ENCODE measurements around the gene METTL16.
"Not testable (repeated sequence)": the region's sequence is repeated elsewhere in the genome, so short reads cannot be mapped to it uniquely, and the experiment has no call there.

The METTL16 gene

DNA sequence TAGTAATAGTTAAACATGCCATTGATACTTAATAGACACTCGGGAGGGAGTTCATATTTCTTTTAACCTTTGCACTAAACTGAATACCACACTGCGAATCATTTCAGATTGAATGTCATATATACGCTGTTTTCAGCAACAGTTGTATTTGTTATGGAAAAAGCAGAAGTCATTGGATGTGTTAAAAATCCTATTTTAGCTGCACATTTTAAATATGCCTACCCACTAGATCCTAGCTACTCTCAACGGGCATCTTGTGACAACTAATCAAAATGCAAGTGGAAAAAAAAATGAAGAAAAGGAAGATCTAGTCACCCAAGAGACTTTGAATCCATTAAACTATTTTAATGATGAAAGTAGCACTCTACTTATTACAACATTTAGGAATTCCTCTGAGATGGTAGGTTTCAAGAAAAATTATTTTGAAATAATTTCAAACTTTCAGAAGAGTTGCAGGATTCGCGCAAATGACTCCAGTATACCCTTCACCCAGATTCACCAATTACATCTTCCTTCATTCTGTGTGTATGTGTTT is 59.4 kb downstream of the METTL16 start:
- Mint-ChIP-seq H3K36me3 (ENCODE audit: low read depth) (peaks cover 27% of the 10 kb centered on the region), H3K9me3 (no peaks in the 10 kb centered on the region), H3K27ac (no peak overlapping the region)

DNA sequence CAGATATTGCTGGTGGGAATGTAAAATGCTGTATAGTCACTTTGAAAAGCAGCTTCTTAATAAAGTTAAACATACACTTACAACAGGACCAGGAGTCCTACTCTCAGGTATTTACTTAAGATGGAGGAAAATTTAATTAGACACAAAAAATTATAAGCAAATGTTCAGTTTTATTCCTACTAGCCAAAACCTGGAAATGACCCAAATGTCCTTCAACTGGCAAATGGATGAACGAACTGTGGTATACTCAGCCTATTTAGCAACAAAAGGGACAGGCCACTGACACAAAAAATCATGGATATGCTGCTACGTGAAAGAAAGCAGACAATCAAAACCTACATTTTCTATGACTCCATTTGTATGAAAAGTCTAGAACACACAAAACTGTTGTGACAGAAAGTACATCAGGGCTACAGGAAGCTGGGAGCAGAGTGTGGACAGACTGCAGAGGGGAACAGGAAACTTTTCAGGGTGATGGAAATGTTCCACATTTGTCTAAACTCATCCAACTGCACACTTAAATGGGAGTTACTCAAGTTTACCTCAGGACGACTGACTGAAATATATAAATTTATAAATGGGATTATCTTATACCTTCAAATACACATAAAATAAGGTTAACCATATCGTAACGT is 61.6 kb downstream of the METTL16 start:
- H3K4me3 Mint-ChIP-seq, result no peak overlapping the region
- peaks cover 31% of the 10 kb centered on the region for H3K36me3 Mint-ChIP-seq (ENCODE audit: low read depth)
- H3K4me1 Mint-ChIP-seq (ENCODE audit: low read depth), result peaks cover 23% of the 10 kb centered on the region
- intact Hi-C loops (cut with micrococcal nuclease), result no loop called here
- no peak overlapping the region for H3K27ac Mint-ChIP-seq
- H3K9me3 Mint-ChIP-seq, result no peaks in the 10 kb centered on the region
- no peaks in the 10 kb centered on the region for H3K27me3 Mint-ChIP-seq

More for the DNA sequence above, 59.4 kb downstream of the METTL16 start:
- intact Hi-C loops (cut with micrococcal nuclease), result no loop called here
- H3K27me3 Mint-ChIP-seq, result no peaks in the 10 kb centered on the region
- peaks cover 23% of the 10 kb centered on the region for H3K4me1 Mint-ChIP-seq (ENCODE audit: low read depth)
- no peak overlapping the region for H3K4me3 Mint-ChIP-seq

DNA sequence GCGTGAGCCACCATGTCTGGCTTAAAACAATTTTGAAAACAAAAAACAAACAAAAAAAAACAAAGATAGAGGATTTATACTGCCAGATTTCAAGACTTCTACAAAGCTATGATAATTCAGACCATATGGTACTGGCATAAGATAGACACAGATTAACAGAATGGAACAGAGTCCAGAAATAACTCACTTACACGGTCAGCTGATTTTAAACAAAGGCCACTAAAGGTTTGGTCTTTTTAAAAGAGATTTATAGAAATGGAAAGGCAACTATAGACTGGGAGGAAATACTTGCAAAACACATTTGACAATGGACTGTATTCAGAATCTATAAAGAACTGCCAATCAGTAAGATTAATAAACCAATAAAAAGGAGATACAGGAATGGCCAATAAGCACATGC is 62.2 kb downstream of the METTL16 start:
- Mint-ChIP-seq H3K9me3 (no peaks in the 10 kb centered on the region), H3K27ac (no peak overlapping the region), H3K4me1 (ENCODE audit: low read depth) (peaks cover 23% of the 10 kb centered on the region), H3K36me3 (ENCODE audit: low read depth) (peaks cover 35% of the 10 kb centered on the region), H3K4me3 (no peak overlapping the region), H3K27me3 (no peaks in the 10 kb centered on the region)
- intact Hi-C loops (cut with micrococcal nuclease), result no loop called here

DNA sequence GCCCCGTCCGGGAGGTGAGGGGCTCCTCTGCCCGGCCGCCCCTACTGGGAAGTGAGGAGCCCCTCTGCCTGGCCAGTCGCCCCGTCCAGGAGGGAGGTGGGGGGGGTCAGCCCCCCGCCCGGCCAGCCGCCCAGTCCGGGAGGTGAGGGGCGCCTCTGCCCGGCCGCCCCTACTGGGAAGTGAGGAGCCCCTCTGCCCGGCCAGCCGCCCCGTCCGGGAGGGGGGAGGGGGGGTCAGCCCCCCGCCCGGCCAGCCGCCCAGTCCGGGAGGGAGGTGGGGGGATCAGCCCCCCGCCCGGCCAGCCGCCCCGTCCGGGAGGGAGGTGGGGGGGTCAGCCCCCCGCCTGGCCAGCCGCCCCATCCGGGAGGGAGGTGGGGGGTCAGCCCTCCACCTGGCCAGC is 64.2 kb downstream of the METTL16 start:
- H3K27me3 Mint-ChIP-seq; intact Hi-C loops (cut with micrococcal nuclease): not testable (repeated sequence)

DNA sequence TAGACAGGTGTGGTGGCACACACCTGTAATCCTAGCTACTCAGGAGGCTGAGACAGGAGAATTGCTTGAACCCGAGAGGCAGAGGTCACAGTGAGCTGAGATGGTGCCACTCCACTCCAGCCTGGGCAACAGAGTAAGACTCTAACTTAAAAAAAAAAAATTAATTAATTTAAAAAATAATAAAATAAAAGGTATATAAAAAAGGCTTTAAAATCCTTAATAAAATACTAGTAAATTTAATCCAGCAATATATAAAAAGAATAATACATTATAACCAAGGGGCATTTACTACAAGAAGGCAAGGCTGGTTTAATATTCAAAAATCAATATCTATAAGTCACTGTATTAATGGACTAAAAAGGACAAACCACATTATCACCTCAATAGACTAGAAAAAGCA is 66.0 kb downstream of the METTL16 start:
- H3K4me3 Mint-ChIP-seq, result no peak overlapping the region
- intact Hi-C loops (cut with micrococcal nuclease), result no loop called here
- H3K27ac Mint-ChIP-seq, result no peak overlapping the region
- H3K9me3 Mint-ChIP-seq, result no peaks in the 10 kb centered on the region
- H3K36me3 Mint-ChIP-seq (ENCODE audit: low read depth), result peaks cover 31% of the 10 kb centered on the region
- H3K4me1 Mint-ChIP-seq (ENCODE audit: low read depth), result peaks cover 15% of the 10 kb centered on the region
- no peaks in the 10 kb centered on the region for H3K27me3 Mint-ChIP-seq

More for the DNA sequence above, 64.2 kb downstream of the METTL16 start:
- H3K4me1 Mint-ChIP-seq (ENCODE audit: low read depth), result peaks cover 14% of the 10 kb centered on the region
- H3K9me3 Mint-ChIP-seq, H3K27ac Mint-ChIP-seq, H3K4me3 Mint-ChIP-seq: not testable (repeated sequence)
- H3K36me3 Mint-ChIP-seq (ENCODE audit: low read depth), result peaks cover 25% of the 10 kb centered on the region

DNA sequence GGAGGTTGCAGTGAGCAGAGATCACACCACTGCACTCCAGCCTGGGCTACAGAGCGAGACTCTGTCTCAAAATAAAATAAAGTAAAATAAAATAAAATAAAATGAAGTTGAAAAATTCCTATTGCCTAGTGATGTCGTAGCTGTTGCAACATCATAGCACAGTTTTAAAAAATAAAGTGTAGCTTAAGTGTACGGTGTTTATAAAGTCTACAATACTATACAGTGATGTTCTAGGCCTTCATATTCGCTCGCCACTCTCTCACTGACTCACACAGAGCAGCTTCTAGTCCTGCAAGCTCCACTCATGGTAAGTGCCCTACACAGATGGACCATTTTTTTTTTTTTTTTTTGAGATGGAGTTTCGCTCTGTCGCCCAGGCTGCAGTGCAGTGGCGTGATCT is 67.3 kb downstream of the METTL16 start:
- intact Hi-C loops (cut with micrococcal nuclease), result no loop called here
- Mint-ChIP-seq H3K4me3 (no peak overlapping the region), H3K27me3 (no peaks in the 10 kb centered on the region), H3K27ac (no peak overlapping the region), H3K4me1 (ENCODE audit: low read depth) (peaks cover 22% of the 10 kb centered on the region), H3K9me3 (no peaks in the 10 kb centered on the region), H3K36me3 (ENCODE audit: low read depth) (peaks cover 37% of the 10 kb centered on the region)

DNA sequence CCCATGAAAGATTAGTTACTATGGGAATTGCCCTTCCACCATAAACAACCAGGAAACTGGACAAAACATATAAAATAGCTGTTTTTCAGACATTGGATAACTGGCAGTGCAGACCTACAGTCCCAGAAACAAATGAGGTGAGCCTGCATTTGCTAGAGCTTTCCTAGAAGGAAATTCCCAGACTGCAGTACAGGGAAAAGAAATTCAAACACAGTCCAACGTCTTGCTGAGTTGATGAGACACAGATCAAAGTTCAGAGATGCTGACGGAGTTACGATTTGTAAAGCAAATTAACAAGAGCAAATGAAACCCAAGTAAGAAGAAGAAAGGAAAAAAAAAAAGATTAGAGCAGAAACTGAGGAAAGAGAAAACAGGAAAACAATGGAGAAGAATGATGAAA is 69.5 kb downstream of the METTL16 start:
- Mint-ChIP-seq H3K36me3 (ENCODE audit: low read depth) (peaks cover 47% of the 10 kb centered on the region), H3K27ac (peak overlapping the region; percentile 7), H3K4me1 (ENCODE audit: low read depth) (peaks cover 40% of the 10 kb centered on the region), H3K27me3 (no peaks in the 10 kb centered on the region), H3K9me3 (no peaks in the 10 kb centered on the region), H3K4me3 (no peak overlapping the region)
- intact Hi-C loops (cut with micrococcal nuclease), result no loop called here

DNA sequence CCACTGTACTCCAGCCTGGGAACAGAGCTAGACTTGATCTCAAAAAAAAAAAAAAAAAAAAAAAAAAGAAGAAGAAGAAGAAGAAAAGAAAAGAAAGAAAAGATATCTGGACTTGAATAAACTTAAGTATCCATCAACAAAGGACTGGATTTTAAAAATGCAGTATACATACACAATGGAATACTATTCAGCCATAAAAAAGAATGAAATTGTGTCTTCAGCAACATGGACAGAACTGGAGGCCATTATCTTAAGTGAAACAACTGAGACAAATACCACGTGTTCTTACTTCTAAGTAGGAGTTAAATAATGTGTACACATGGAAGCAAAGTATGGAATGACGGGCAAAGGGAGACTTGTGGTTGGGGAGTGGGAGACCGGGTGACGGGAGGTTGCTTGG is 70.8 kb downstream of the METTL16 start:
- Mint-ChIP-seq H3K4me1 (ENCODE audit: low read depth) (peaks cover 47% of the 10 kb centered on the region), H3K9me3 (no peaks in the 10 kb centered on the region), H3K27me3 (no peaks in the 10 kb centered on the region), H3K27ac (peak overlapping the region; percentile 83), H3K4me3 (no peak overlapping the region), H3K36me3 (ENCODE audit: low read depth) (peaks cover 50% of the 10 kb centered on the region)
- intact Hi-C loops (cut with micrococcal nuclease), result no loop called here

DNA sequence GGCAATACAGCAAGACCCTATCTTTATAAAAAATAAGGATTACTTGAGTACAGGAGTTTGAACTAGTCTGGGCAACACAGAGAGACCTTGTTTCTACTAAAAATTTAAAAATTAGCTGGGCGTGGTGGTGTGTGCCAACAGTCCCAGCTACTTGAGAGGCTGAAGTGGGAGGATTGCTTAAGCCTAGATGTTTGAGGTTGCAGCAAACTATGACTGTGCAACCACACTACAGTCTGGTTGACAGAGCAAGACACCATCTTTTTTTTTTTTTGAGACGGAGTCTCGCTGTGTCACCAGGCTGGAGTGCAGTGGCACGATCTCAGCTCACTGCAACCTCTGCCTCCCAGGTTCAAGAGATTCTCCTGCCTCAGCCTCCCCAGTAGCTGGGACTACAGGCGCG is 71.7 kb downstream of the METTL16 start:
- Mint-ChIP-seq H3K36me3 (ENCODE audit: low read depth) (peaks cover 50% of the 10 kb centered on the region), H3K4me3 (peak overlapping the region; percentile 20), H3K27ac (peak overlapping the region; percentile 83), H3K4me1 (ENCODE audit: low read depth) (peaks cover 56% of the 10 kb centered on the region)
- intact Hi-C loops (cut with micrococcal nuclease); H3K9me3 Mint-ChIP-seq; H3K27me3 Mint-ChIP-seq: not testable (repeated sequence)

DNA sequence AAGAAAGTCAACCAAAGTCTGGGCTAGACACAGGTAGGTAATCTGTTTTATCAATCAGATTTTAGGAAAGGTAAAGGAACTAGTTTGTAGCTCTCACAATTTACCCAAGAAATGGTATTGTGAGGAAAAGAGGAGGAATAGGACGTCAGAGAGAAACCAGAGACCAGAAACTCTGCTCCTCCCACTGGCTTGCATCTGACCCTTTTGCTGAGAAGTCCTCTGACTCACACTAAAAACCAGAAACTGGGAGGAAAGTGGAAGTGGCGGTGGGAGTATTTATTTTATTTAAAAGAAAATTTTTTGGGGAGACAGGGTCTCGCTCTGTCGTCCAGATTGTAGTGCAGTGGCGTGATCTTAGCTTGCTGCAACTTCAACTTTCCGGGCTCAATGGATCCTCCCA is 72.9 kb downstream of the METTL16 start:
- Mint-ChIP-seq H3K36me3 (ENCODE audit: low read depth) (peaks cover 55% of the 10 kb centered on the region), H3K27ac (peak overlapping the region; percentile 84), H3K4me1 (ENCODE audit: low read depth) (peaks cover 68% of the 10 kb centered on the region)

DNA sequence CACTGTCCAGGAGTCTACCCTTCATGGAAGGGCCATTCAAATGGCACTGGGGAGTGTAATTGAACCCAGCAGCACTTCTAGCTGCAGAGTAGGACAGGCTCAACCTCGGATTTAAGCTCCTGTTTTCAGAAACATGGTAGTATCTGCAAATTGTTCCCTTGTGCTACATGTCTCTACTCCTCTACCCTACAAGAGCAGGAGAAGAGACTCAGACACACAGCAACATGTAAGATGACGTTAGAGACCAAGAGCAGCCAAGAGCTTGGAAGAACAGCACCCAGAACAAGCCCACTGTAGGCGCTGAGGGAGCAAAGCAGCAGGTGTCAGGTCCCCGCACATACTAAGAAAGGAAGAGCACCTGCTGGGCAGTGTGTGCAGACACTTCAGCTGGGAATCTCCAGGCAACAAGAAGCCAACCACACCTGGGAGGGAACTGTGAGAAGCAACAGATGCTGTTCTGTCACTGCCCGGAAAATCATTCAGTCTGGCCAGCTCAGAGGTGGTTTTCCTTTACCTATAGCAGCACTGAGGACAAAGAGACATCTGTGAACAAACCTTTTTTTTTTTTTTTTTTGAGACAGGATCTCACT is 75.3 kb downstream of the METTL16 start:
- Mint-ChIP-seq H3K9me3 (no peaks in the 10 kb centered on the region), H3K27ac (no peak overlapping the region), H3K36me3 (ENCODE audit: low read depth) (peaks cover 77% of the 10 kb centered on the region), H3K4me3 (no peak overlapping the region), H3K27me3 (no peaks in the 10 kb centered on the region), H3K4me1 (ENCODE audit: low read depth) (peaks cover 75% of the 10 kb centered on the region)
- intact Hi-C loops (cut with micrococcal nuclease), result no loop called here

More for the DNA sequence above, 72.9 kb downstream of the METTL16 start:
- H3K9me3 Mint-ChIP-seq, result no peaks in the 10 kb centered on the region
- intact Hi-C loops (cut with micrococcal nuclease), result no loop called here
- H3K4me3 Mint-ChIP-seq, result peak overlapping the region; percentile 6
- no peaks in the 10 kb centered on the region for H3K27me3 Mint-ChIP-seq

DNA sequence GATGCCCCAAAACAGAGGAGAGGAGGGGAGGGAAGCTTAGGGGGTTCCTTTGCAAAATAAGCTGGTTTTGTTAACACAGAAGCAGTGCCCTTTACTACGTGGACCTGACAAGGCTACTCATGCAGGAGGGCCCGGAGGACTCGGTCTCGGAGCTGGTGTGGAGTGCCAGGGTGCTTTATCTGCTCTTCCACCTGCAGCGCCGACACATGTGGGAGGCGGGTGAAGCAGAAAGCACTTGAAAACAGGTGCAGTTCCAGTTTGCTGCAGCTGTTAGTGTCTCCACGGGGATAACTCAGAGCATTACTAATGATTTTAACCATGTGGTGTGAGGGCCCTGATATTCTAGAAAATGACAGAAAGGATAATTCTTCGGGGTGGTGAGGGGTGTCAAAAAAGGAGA is 75.8 kb downstream of the METTL16 start:
- H3K27ac Mint-ChIP-seq, result peak overlapping the region; percentile 49
- H3K9me3 Mint-ChIP-seq, result no peaks in the 10 kb centered on the region
- H3K36me3 Mint-ChIP-seq (ENCODE audit: low read depth), result peaks cover 72% of the 10 kb centered on the region
- H3K27me3 Mint-ChIP-seq, result no peaks in the 10 kb centered on the region
- H3K4me3 Mint-ChIP-seq, result no peak overlapping the region
- intact Hi-C loops (cut with micrococcal nuclease), result no loop called here
- peaks cover 70% of the 10 kb centered on the region for H3K4me1 Mint-ChIP-seq (ENCODE audit: low read depth)

DNA sequence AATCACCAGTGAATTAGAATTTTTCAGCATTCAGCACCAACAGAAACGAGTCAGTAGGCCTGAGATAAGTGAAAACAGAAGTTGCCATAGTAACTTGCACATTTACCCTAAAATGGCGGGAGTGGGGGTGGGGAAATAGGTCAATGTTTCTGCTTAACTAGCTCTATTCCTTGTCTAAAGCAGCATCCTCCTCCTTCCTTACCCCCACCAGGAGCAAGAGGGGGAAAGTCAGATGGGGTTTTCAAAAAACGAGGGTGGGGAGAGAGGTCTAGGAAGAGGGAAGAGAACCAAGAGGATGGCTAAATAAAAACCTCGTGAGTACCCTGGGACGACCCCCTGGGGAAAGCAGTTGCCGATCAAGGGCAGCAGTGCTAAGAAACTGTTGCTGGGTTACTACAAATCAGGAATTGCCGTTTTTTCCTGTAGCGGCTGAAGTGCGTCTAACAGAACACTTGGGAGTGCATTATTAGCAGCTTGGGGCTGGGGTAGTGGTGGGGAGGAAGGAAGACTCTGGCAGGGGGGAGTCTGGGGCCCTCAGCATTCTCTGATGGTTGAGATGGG is 76.4 kb downstream of the METTL16 start:
- Mint-ChIP-seq H3K9me3 (no peaks in the 10 kb centered on the region), H3K27me3 (no peaks in the 10 kb centered on the region), H3K4me3 (no peak overlapping the region), H3K36me3 (ENCODE audit: low read depth) (peaks cover 66% of the 10 kb centered on the region), H3K4me1 (ENCODE audit: low read depth) (peaks cover 65% of the 10 kb centered on the region), H3K27ac (peak overlapping the region; percentile 49)
- intact Hi-C loops (cut with micrococcal nuclease), result no loop called here

DNA sequence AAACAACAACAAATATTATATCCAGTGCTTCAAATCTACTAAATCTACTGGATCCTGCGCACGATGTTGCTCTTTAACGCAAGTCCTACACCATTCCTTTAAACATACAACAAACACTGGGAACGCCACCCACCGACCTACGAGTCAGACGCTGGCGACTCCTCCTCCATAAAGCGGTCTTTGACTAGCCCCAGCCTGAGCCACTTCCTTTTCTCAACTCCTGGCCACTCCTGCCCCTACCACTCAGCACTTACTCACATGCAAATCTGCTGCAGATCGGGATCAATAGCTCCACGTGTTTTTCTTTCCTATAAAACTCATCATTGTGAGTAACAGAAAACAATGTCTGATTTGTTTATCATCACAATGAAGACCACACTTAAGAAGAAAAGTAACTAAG is 78.0 kb downstream of the METTL16 start:
- no peak overlapping the region for H3K4me3 Mint-ChIP-seq
- no peaks in the 10 kb centered on the region for H3K9me3 Mint-ChIP-seq

More for the DNA sequence above, 78.0 kb downstream of the METTL16 start:
- intact Hi-C loops (cut with micrococcal nuclease), result no loop called here
- H3K36me3 Mint-ChIP-seq (ENCODE audit: low read depth), result peaks cover 63% of the 10 kb centered on the region
- H3K4me1 Mint-ChIP-seq (ENCODE audit: low read depth), result peaks cover 55% of the 10 kb centered on the region
- H3K27ac Mint-ChIP-seq, result no peak overlapping the region
- no peaks in the 10 kb centered on the region for H3K27me3 Mint-ChIP-seq
